ENCODE results near the gene ARL14. TPM values are rescaled to one million over a fixed set of nuclear protein-coding genes. Genes with fewer than 3 reads are reported as not detected.

ARL14 gene
- total and polyA plus RNA-seq, 2 of the 13 experiments (the other 11 are each of a cell fraction or from before 2014, with no cell fraction given): 0.11 TPM; not detected in 1

GRCh38 chr3:160675566-160676124, 1.3 kb upstream of the ARL14 start:
- ATAC-seq (no peak), DNase-seq (ENCODE audit: low spot score) (no peak), FAIRE-seq (no peak)
- Histone ChIP-seq H2AFZ (ENCODE audit: low read length) (no peak overlapping the region), H3K4me3 (replicated peaks in 1 of 3; ENCODE audit: insufficient read depth in 1 of 3, low read depth in 2 of 3, low read length in 3 of 3) (no peak overlapping the region), H3K79me2 (ENCODE audit: insufficient read depth, low read length) (no peaks in the 10 kb centered on the region), H3K4me1 (ENCODE audit: insufficient read depth, low read length) (peaks cover 34% of the 10 kb centered on the region), H3K9me3 (ENCODE audit: low read length) (no peaks in the 10 kb centered on the region), H3K27me3 (ENCODE audit: control insufficient read depth in 1 of 2, insufficient read depth in 2 of 2, low read length in 2 of 2) (no peaks in the 10 kb centered on the region), H3K36me3 (replicated peaks in 1 of 2; ENCODE audit: control insufficient read depth in 1 of 2, insufficient read depth in 2 of 2, low read length in 2 of 2) (no peaks in the 10 kb centered on the region), H3K9ac (ENCODE audit: insufficient read depth, low read depth, low read length) (no peak overlapping the region), H3K27ac (ENCODE audit: extremely low read length, insufficient read depth, low read length) (no peak overlapping the region), H4K20me1 (ENCODE audit: insufficient read depth, low read length) (no peaks in the 10 kb centered on the region), H3K4me2 (ENCODE audit: low read depth, low read length) (no peak overlapping the region)
- BruUV-seq (replicated peaks): no TSS peak
- CTCF ChIA-PET (ENCODE audit: low intra/inter-chr PET ratio, low total read pairs): no interaction called here
- intact Hi-C loops (cut with micrococcal nuclease; ENCODE audit: unreplicated experiment) (no loop called here), in situ Hi-C loops (cut with HindIII; ENCODE audit: extremely low pct_ligation_motif_present, low pct_unique_long_range_greater_than_20kb) (no loop called here)
- POLR2A ChIA-PET: no interaction called here
- TF ChIP-seq PPARG (CRISPR knock-in tag; conservative IDR thresholded peaks at IDR 0.05) (no peak), ZNF44 (CRISPR knock-in tag; IDR thresholded peaks at IDR 0.05) (no peak), JDP2 (CRISPR knock-in tag; IDR thresholded peaks at IDR 0.05; ENCODE audit: borderline replicate concordance) (no peak), HNF1A (IDR thresholded peaks at IDR 0.05; ENCODE audit: low read depth) (no peak), HNF1A (CRISPR knock-in tag; IDR thresholded peaks at IDR 0.05; ENCODE audit: borderline replicate concordance) (no peak), MXD1 (CRISPR knock-in tag; IDR thresholded peaks at IDR 0.05) (no peak)
